Fibroblast of gingiva (primary cell): ENCODE measurements around the gene SYNGR4.

Source experiments
- DNase-seq: peaks from one replicate; pipeline ENCODE4 v3.0.0-alpha.2; 2011; ENCODE audit warnings: low read depth

The SYNGR4 gene

DNA sequence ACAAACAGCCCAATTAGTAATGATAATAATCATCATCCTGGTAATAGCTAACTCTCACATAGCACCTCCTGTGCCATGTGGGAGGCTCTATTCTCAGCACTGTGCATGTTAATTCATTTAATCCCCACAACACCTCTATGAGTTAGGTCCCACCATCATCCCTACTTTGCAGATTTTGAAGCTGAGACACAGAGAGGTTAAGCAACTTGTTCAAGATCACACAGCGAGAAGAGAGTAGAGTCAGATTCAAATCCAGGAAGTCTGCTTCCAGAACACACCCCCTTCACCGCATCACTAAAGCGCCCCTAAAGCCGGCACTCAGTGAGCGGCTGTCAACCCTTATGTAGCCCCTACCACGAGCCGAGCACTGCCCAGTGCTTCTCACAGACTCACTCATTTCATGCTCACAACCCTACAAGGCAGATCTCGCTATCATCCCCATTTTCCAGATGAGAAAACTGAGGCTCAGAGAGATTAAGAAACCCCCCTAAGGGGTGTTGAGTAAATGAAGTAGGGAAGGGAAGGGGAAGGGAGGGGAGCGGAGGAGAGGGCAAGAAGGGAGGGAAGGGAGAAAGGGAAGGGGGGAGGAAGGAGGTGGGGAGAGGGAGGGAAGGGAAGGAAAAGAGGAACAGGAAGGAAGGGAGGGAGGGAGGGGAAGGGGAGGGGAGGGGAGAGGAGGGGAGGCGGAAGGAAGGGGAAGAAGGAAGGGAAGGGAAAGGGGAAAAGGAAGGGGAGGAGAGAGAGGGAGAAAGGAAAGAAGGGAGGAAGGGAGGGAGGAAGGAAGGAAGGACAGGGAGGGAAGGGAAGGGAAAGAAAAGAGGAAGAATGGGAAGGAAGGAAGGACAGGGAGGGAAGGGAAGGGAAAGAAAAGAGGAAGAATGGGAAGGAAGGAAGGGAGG, 22.4 kb upstream of the SYNGR4 start:
- no peak for DNase-seq

DNA sequence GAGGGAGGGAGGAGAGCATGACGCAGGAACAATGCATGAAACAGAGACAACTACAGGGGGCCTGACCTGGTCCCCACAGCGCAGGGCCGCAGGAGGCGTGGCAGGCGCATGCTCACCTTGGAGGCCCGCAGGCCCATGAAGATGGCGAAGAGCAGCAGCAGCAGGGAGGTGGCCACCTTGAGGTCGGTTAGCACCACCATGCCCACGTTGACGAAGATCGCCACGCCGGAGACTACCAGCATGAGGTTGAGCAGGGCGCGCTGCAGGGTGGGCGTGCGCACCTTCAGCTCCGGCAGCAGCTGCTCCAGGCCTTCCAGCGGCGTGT, 21.8 kb upstream of the SYNGR4 start:
- DNase-seq = no peak

DNA sequence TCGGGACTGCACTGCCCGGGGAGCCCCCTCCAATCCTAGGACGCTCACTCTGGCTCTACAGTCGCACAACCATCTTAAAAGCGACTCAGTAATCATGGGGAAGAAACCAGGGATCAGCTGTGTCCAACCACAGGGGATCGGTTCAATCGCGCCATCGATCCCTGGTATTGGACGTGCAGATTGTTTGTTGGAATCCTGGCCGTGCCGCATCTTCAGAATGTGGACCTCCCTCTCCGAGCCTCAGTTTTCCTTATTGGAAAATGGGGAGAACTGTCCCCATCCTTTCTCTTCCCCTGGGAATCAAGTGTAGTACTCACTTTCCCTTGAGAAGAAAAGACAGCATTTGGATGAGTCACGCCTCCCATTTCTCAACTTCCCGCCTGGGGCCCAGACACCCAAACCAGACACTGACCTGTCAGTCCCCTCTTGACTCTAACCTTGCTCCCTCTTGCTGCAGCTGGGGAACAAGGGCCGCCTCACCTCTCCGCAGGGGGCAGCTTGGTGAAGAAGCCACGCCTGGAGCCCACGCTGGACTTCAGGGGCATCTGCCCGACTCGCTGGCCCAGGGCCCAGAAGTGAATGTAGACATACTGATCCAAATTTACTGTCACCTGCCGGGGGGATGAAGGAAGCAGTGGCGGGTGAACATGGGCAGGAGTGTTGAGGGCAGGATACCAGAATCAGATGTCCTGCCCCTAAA, 21.2 kb upstream of the SYNGR4 start:
- DNase-seq = no peak

DNA sequence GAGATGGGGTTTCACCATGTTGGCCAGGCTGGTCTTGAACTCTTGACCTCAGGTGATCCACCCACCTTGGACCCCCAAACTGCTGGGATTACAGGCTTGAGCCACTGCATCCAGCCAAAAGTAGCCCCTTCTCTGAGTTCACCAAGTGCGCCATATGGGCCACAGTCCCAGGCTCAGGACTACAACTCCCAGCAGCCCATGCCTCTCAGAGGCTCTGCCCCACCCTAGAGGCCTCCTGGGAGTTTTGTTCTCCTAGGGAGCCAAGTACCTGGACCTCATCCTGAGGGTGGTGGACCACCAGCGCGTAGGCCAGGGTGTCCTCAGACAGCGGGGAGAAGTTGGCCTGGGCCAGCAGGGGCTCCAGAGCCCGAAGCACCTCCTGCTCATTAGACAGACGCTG, 19.3 kb upstream of the SYNGR4 start:
- DNase-seq = no peak

DNA sequence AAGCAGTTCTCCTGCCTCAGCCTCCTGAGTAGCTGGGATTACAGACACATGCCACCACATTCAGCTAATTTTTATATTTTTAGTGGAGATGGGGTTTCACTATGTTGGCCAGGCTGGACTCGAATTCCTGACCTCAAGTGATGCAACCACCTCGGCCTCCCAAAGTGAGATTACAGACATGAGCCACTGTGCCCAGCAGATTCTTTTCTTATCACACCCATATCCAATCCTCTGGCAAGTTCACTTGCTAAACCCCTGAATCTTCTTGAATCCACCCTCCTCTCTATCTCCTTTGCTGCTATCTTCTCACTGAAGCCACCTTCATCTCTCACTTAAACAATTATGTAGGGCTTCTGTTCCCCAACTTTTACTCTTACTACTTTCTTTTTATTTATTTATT, 18.0 kb upstream of the SYNGR4 start:
- no peak for DNase-seq

DNA sequence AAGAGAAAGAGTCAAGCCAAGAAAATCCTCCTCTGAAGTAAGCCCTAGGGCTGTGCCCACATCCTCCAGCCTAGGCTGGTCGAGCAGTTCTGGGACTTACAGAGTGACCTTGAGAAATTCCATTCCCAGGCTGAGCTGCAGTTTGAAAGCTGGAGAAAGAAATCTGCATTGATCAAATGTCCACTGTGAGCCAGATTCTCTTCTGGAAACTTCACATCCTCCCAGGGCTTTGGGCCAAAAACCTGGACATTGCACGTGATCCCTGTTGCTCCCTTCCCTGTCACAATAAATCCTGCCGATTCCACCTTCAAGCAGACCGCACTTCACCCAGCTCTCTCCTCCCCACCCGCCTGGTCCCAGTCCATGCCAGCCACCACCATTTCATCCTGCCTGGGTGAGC, 16.1 kb upstream of the SYNGR4 start:
- no peak for DNase-seq

DNA sequence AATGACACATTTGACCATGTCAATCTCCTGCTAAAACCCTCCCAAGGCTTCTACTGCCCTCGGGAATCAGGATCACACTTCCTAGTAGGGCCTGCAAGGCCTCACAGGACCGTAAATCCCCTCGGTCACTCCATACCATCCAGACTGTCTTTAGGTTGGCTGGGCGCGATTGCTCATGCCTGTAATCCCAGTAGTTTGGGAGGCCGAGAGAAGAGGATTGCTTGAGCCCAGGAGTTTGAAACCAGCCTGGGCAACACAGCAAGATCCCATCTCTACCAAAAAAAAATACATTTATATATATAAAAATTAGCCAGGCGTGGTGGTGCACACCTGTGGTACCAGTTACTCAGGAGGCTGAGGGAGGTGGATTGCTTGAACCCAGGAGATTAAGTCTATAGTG, 15.4 kb upstream of the SYNGR4 start:
- no peak for DNase-seq

DNA sequence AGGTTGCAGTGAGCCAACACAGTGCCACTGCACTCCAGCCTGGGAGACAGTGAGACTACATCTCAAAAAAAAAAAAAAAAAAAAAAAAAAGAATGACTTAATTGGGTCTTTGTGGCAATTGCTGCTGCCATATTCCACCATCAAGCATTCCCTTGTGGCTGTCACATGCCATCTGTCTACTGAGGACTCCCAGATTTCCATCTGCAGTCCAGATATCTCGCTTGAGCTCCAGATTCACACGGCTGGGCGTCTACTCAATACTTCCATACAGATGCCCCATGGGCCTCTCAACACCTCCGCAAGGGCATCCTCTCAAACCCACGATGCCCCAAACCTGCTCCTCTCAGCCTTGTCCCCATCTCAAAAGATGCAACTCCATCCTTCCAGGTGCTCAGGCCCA, 13.3 kb upstream of the SYNGR4 start:
- DNase-seq = no peak

DNA sequence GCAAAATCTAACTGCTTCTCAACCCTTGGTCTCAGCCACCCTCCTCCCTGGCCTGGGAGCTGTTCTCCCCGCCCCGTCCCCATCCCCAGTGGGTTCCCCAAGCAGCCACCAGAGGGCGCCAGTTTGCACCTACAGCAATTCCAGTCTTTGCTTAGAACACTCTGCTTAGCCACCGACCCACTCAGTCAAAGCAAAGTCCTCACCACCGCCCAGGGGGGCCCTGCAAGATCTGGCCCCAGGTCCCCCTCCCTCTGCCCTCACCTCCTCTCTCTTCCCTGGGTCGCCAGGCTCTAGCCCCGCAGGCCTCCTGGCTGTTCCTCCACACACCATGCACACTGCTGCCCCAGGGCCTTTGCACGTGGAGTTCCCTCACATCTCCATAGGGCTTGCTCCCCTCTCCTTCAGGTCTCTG, 12.8 kb upstream of the SYNGR4 start:
- DNase-seq = peak; percentile 30

DNA sequence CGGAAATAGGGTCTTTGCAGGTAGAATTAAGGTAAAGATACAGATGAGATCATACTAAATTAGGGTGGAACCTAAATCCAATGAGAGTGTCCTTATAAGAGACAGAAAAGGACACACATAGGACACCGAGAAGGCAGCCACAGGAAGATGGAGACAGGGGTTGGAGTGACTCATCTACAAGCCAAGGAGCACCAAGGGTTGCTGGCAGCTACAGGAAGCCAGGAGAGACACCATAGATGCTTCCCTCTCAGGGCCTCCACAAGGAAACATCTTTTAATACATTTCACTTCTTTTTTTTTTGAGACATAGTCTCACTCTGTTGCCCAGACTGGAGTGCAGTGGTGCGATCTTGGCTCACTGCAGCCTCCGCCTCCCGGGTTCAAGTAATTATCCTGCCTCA, 10.5 kb upstream of the SYNGR4 start:
- DNase-seq = no peak

DNA sequence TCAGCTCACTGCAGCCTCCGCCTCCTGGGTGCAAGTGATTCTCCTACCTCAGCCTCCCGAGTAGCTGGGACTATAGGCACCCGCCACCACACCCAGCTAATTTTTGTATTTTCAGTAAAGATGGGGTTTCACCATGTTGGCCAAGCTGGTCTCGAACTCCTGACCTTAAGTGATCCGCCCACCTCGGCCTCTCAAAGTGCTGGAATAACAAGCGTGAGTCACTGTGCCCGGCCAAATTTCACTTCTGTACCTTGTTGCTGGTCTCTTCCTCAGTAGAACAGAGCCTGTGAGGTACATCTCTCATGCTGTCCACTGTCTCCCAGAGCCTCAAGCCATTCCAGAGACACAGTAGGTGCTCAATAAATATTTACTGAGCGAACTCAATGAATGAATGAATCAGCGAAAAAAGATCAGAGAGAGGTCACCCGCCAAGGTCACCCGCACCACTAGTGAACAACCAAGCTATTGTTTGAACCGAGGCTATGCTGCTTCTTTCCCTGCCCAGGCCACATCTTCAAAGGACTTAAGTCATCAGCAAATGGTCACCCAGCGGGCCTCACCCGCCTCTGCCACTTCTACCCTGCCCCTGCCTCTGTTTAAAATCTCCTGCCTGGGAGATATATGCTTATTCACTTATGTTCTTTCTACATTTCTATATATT, 9.7 kb upstream of the SYNGR4 start:
- no peak for DNase-seq

DNA sequence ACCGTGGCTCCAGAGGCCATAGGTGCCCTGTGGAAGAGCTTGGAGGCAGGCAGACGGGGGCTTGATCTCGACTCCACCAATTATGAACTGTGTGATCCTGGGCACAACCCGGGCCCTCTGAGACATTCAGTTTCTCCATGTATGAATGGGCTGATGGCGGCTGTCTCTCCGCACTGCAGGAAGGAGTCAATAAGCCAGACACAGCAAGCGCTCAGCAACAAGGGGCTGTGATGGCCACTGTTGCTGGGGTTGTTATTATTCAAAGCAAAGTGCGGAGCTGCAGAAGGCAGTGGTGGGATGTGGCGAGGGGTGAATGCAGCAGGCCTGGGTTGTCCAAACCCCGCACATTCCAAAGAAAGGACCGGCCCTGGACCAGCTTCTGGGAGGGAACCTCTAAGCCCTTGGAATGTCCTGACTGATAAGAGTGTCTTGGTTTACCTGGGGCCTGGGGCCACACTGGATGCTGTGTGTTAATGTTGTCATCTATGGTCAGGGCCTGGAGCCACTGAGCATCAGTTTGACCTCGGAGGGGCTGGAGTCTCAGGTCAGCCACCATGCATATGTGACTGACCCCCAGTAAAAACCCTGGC, 8.7 kb upstream of the SYNGR4 start:
- DNase-seq = no peak

DNA sequence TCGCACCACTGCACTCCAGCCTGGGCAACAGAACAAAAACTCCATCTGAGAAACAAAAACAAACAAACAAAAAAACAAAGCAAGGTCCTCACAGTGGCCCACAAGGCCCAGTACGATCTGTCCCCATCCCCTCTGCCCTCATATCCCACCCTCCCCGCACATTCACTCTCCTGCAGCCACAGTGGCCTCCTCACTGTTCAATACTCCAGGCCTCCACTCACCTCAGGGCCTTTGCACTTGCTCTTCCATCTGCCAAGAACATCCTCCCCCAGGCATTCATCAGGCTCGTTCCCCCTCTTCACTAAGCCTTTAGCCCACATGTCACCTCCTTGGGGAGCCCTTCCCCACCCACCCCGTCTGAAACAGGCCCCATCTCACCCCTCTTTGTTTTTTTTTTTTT, 5.0 kb upstream of the SYNGR4 start:
- no peak for DNase-seq

DNA sequence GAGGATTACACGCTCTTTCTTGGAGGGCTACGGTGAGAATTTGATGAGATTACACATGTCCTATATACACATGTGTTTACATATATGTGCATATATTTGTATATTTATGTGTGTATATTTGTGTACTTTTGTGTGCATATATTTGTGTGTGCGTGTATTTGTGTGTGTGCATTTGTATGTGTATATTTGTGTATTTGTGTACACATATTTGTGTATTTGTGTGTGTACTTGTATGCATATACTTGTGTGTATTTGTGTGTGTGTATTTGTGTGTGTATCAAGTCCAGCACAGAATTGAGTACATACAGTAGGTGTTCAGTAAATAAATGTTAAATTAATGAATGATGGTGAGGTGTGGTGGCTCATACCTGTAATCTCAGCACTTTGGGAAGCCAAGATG, 2.3 kb upstream of the SYNGR4 start:
- DNase-seq = no peak

DNA sequence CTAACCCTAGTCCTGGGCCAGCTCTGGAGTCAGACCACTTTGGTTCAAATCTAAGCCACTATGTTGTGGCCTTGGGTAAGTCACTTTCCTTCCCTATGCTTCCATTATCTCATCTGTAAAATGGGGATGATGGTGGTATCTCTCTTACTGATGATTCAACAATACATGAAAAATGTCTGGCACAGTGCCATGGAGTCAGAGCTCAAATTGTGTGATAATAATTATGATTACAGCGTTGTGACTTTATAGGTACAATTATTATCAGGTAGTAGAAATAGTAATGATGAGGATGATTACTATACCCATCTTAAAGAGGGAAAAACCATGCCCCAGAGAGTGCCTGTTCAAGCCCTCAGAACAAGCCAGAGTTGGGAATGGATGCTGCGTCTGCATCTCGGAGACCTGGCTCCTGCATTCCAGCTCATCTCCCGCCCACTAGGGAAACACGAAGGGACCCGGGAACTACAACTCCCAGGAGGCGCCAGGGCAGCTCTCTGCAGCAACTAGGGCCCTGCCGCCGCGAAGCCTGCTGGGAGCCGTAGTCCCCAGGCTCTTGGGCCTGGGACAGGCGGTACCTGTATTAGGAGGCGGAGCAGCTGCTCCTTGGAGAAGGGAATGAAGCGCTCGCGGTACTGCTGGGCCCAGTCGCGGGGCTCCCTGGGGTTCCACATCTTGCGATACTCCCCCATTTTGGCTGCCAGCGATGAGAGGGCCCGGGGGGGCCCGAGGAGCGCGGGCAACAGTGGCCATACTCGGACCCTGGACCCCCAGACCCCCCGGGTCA, 1.3 kb upstream of the SYNGR4 start:
- peak; percentile 91 for DNase-seq

DNA sequence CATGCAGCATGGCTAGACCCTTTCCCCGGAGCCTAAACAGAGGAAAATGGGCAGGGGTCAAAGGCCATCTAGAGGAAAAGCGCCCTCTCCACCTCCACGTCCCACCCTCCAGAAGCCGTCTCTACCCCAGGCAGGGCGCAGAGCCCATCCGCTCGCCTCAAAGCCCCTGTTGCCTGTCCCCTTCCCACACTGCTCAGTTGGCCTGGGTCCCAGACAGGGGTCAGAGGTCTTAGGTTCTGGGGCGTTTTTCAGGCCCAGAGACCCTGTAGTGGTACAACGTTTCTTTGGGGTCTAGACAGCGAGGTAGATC, 712 bp upstream of the SYNGR4 start:
- DNase-seq = no peak

DNA sequence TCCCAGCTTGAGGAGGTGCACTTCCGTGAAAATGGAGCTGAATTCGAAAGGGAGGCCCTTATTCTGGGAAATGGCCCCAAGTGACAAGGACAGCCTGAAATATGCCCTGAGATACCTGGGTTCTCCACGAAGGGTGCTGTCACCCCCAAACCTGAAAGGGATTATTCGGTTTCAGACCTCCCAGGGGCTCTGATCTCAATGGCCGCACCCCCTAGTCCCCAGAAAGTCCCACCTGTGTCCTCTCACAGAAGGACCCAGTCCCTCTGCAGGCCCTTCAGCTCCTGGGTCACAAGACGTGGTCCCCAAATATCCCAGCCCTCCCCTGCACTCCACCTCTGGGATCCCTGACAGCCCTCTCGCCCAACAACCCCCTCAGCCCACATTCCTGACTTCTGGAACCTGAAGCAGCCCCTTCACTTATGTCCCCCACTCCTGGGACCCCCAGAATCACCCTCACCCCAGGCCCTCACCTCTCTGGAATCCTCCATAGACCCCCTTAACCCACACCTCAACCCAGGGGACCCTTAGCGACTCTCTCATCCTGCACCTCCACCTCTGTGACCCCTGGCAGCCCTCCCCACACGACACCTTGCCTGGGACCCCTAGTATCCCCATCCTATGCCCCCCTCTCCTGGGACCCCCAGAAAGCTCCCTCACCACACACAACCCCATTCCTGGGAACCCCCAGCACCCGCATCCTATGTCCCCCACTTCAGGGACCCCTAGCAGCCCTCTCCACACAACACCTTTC, 606 bp downstream of the SYNGR4 start:
- no peak for DNase-seq

DNA sequence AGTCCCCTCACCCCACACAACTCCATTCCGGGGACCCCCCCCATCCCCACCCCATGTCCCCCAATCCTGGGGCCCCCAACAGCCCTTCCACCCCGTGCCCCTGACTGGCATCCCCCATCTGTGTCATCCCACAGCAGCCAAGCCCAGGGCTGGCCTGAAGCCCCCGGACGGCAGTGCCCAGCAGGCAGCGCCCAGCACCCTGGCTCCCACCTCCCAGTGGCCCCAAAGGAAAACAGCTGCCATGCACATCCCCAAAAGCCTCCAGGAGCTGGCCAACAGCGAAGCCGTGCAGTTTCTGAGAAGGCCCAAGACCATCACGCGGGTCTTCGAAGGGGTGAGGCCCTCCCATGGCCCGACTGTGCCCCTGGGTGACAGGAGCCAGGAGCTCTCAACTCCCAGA, 1.4 kb downstream of the SYNGR4 start:
- no peak for DNase-seq

DNA sequence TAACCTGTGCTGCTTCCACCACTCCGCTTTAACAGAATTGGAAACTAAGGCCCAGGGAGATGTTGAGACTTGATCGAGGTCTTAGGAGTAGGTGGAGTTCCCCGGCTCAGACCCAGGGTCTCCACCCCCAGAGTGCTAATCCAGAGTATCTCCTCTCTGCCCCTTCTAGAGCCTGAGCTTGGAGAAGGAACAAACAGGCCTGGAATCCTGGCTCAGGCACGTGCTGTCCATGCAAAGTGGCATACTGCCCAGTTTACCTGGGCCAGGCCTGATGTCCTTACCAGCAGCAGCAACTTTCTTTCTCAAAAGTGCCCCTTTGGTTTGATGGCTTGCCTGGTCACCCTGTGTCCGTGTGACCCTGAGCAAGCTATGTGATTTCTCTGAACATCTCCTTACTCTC, 3.7 kb downstream of the SYNGR4 start:
- no peak for DNase-seq

DNA sequence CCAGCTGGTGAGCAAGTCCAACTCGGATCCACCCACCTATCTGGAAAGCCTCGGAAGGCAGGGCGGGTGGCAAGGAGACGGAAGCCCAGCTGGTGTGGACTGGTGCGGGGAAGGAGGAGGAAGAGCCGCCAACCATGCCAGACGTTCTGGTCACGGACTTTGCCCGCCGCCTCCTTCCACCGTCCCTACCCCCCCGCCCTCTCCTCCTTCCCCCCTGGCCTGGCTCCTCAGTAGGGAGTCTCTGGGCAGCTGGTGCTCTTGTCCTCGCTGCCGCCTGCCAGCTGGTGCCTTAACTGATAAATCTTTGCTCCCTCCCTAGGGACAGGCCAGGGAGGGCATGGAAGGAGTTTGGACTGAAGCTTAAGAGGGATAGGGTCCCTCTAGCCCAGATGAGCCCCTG, 4.8 kb downstream of the SYNGR4 start:
- no peak for DNase-seq

DNA sequence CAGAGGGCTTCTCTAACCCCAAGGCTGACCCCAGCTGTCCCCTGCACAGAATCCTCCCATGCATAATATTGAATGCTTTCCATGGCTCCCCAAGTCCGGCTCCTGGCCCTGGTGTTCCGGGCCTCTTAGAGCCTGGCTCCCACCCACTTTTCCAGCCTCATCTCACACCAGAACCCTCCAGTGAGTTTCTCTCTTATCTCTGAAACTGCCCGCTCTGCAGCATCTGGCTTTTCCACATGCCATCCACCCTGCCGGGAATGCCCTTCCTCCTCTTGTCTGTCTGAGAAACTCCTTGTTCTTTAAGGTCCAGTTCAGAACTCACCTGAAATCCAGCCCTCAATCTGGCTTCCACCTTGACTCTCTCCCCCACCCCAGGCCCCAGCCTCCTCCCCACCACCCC, 6.8 kb downstream of the SYNGR4 start:
- DNase-seq = no peak

DNA sequence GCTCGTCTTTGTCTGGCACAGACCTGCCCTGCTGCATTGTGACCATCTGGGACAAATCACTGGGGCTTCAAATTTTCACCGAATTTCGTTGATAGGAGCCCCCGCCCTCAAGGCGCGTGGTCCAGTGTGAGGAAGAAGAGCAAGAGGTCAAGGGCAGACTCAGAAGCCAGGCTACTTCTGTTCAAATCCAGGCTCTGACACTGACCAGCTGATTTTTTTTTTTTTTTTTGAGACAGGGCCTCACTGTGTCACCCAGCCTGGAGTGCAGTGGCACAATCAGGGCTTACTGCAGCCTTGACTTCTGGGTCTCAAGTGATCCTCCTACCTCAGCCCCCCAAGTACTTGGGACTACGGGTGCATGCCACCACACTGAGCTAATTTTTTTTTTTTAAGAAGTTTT, 7.2 kb downstream of the SYNGR4 start:
- DNase-seq = no peak
